HEK293 (cell line): ENCODE measurements around the gene GABPB1.

Experiments
- CTCF ChIA-PET: fragments of 350-600 bp; formaldehyde crosslinking; extraction: SDS; loops from one replicate; lab custom pipeline; 2021; ENCODE audit warnings: antibody characterized with exemption; lab: Yijun Ruan, JAX
- POLR2A ChIA-PET: fragments of 300-600 bp; formaldehyde crosslinking; extraction: SDS; loops from one replicate; lab custom pipeline; 2020; ENCODE audit warnings: antibody characterized with exemption, inconsistent platforms; lab: Yijun Ruan, JAX
- H3K27ac ChIP-seq: fragments of 200-500 bp; sonication (Bioruptor generic); 2 replicates; pipeline ENCODE4 v1.5.1; 2014; ENCODE audit warnings: low read depth, low read length, control low read depth, inconsistent platforms; ENCODE audit errors: extremely low read depth
- H3K36me3 ChIP-seq, 2 experiments: fragments of 200-500 bp in 1 of 2; sonication (Bioruptor generic) in 1 of 2; 1 replicate in 1 of 2; 2 replicates in 1 of 2; pipeline ENCODE4 v1.5.1; 2014 to 2017; ENCODE audit warnings: inconsistent platforms in 2 of 2, low read length in 2 of 2; ENCODE audit not compliant: control insufficient read depth in 2 of 2, insufficient read depth in 1 of 2
- H3K4me1 ChIP-seq: fragments of 200-500 bp; sonication (Bioruptor generic); 2 replicates; pipeline ENCODE4 v1.5.1; 2014; ENCODE audit warnings: mild to moderate bottlenecking, low read length, inconsistent platforms; ENCODE audit not compliant: control insufficient read depth, insufficient read depth
- H3K4me3 ChIP-seq: 2 replicates; pipeline ENCODE4 v1.5.1; 2011; ENCODE audit warnings: low read depth, mild to moderate bottlenecking, control low read depth, low read length, moderate library complexity
- H3K9me3 ChIP-seq: fragments of 200-500 bp; sonication (Bioruptor generic); 2 replicates; pipeline ENCODE4 v1.5.1; 2014; ENCODE audit warnings: low read depth, low read length, inconsistent platforms; ENCODE audit not compliant: control insufficient read depth, insufficient read depth
- EGR2 ChIP-seq: fragments of 450-650 bp; formaldehyde crosslinking; IDR thresholded peaks from 2 replicates; pipeline ENCODE4 v1.5.1; 2016; ENCODE audit warnings: low read depth, missing biosample characterization, missing genetic modification characterization
- HOXA7 ChIP-seq: sonication (generic); formaldehyde crosslinking; IDR thresholded peaks from 2 replicates; pipeline ENCODE4 v1.8.1; 2022; ENCODE audit warnings: missing genetic modification reagents, borderline replicate concordance
- KLF1 ChIP-seq: fragments of 450-650 bp; formaldehyde crosslinking; IDR thresholded peaks from 2 replicates; pipeline ENCODE4 v1.5.1; 2016; ENCODE audit warnings: missing biosample characterization, missing genetic modification characterization
- KLF16 ChIP-seq: fragments of 450-650 bp; formaldehyde crosslinking; IDR thresholded peaks from 2 replicates; pipeline ENCODE4 v1.5.1; 2017; ENCODE audit warnings: missing biosample characterization, missing genetic modification characterization
- RBAK ChIP-seq: fragments of 450-650 bp; formaldehyde crosslinking; IDR thresholded peaks from 2 replicates; pipeline ENCODE4 v1.5.1; 2016; ENCODE audit warnings: missing biosample characterization, missing genetic modification characterization
- SP3 ChIP-seq: fragments of 450-650 bp; formaldehyde crosslinking; IDR thresholded peaks from 2 replicates; pipeline ENCODE4 v1.5.1; 2016; ENCODE audit warnings: missing biosample characterization, missing genetic modification characterization
- TRIM28 ChIP-seq: IDR thresholded peaks from 2 replicates; pipeline ENCODE4 v1.6.1; 2011; ENCODE audit warnings: low read length, control low read depth, borderline replicate concordance
- ZBTB20 ChIP-seq: fragments of 450-650 bp; formaldehyde crosslinking; IDR thresholded peaks from 2 replicates; pipeline ENCODE4 v1.5.1; 2016; ENCODE audit warnings: missing biosample characterization, missing genetic modification characterization
- ZFP37 ChIP-seq: fragments of 450-650 bp; formaldehyde crosslinking; IDR thresholded peaks from 2 replicates; pipeline ENCODE4 v1.5.1; 2016; ENCODE audit warnings: missing biosample characterization, missing genetic modification characterization
- ZNF10 ChIP-seq: fragments of 450-650 bp; formaldehyde crosslinking; IDR thresholded peaks from 2 replicates; pipeline ENCODE4 v1.5.1; 2017; ENCODE audit warnings: missing biosample characterization, missing genetic modification characterization
- ZNF121 ChIP-seq: fragments of 450-650 bp; formaldehyde crosslinking; IDR thresholded peaks from 2 replicates; pipeline ENCODE4 v1.5.1; 2016; ENCODE audit warnings: missing biosample characterization, missing genetic modification characterization
- ZNF133 ChIP-seq: fragments of 450-650 bp; formaldehyde crosslinking; IDR thresholded peaks from 2 replicates; pipeline ENCODE4 v1.5.1; 2016; ENCODE audit warnings: missing biosample characterization, missing genetic modification characterization
- ZNF16 ChIP-seq: fragments of 450-650 bp; formaldehyde crosslinking; IDR thresholded peaks from 2 replicates; pipeline ENCODE4 v1.5.1; 2016; ENCODE audit warnings: low read depth, missing biosample characterization, missing genetic modification characterization
- ZNF174 ChIP-seq: fragments of 450-650 bp; formaldehyde crosslinking; IDR thresholded peaks from 2 replicates; pipeline ENCODE4 v1.5.0; 2017; ENCODE audit warnings: missing biosample characterization, mild to moderate bottlenecking, missing genetic modification characterization
- ZNF223 ChIP-seq: fragments of 450-650 bp; formaldehyde crosslinking; IDR thresholded peaks from 2 replicates; pipeline ENCODE4 v1.5.1; 2016; ENCODE audit warnings: missing biosample characterization, missing genetic modification characterization
- ZNF324 ChIP-seq: fragments of 450-650 bp; formaldehyde crosslinking; IDR thresholded peaks from 2 replicates; pipeline ENCODE4 v1.5.1; 2016; ENCODE audit warnings: missing biosample characterization, missing genetic modification characterization
- ZNF404 ChIP-seq: fragments of 450-650 bp; formaldehyde crosslinking; IDR thresholded peaks from 2 replicates; pipeline ENCODE4 v1.5.1; 2017; ENCODE audit warnings: missing biosample characterization, missing genetic modification characterization
- ZNF48 ChIP-seq: fragments of 450-650 bp; formaldehyde crosslinking; IDR thresholded peaks from 2 replicates; pipeline ENCODE4 v1.5.1; 2016; ENCODE audit warnings: missing biosample characterization, missing genetic modification characterization
- ZNF529 ChIP-seq: fragments of 450-650 bp; formaldehyde crosslinking; IDR thresholded peaks from 2 replicates; pipeline ENCODE4 v1.5.1; 2017; ENCODE audit warnings: missing genetic modification characterization, missing biosample characterization; ENCODE audit not compliant: insufficient replicate concordance
- ZNF555 ChIP-seq: fragments of 450-650 bp; formaldehyde crosslinking; conservative IDR thresholded peaks from 2 replicates; pipeline ENCODE4 v1.5.1; 2017; ENCODE audit warnings: missing biosample characterization, mild to moderate bottlenecking, missing genetic modification characterization, inconsistent platforms
- ZNF558 ChIP-seq: fragments of 450-650 bp; formaldehyde crosslinking; IDR thresholded peaks from 2 replicates; pipeline ENCODE4 v1.5.1; 2016; ENCODE audit warnings: missing biosample characterization, missing genetic modification characterization
- ZNF660 ChIP-seq: fragments of 450-650 bp; IDR thresholded peaks from 2 replicates; pipeline ENCODE4 v1.5.1; 2018; ENCODE audit warnings: missing biosample characterization, mild to moderate bottlenecking, missing genetic modification characterization
- ZNF791 ChIP-seq: fragments of 450-650 bp; formaldehyde crosslinking; IDR thresholded peaks from 2 replicates; pipeline ENCODE4 v1.5.1; 2016; ENCODE audit warnings: missing biosample characterization, missing genetic modification characterization
- ZSCAN23 ChIP-seq: fragments of 450-650 bp; formaldehyde crosslinking; IDR thresholded peaks from 2 replicates; pipeline ENCODE4 v1.5.1; 2016; ENCODE audit warnings: missing biosample characterization, missing genetic modification characterization

Gene GABPB1

DNA sequence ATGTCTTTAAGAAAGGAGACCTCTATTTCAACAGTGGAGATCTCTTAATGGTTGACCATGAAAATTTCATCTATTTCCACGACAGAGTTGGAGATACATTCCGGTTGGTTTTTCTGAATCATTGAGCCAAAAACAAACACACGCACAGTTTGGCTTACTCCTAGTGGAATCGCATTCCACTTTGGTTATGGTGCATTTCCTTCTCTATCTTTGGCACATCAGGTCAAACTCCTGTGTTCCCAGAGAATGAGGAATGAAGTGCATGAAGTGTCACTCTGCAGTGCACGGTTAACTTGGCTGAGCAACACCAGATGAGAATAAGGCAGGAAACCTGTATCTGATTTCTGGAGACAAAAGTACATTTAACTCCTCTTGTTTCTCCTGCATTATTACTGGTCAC, 127.9 kb downstream of the GABPB1 start:
- Histone ChIP-seq H3K9me3 (no peaks in the 10 kb centered on the region), H3K4me3 (no peak overlapping the region), H3K36me3 (peaks cover 0 to 8% of the 10 kb centered on the region in 2 experiments; a peak in 1 of 3 replicates), H3K27ac (no peak overlapping the region), H3K4me1 (no peaks in the 10 kb centered on the region)
- ChIA-PET CTCF (no interaction called here), POLR2A (no interaction called here)
- TF ChIP-seq ZNF558 (tag by site-specific recombination): no peak
- TF ChIP-seq EGR2: no peak
- TF ChIP-seq RBAK: no peak
- no peak for TF ChIP-seq SP3 (tag by site-specific recombination)
- no peak for TF ChIP-seq KLF1 (tag by site-specific recombination)
- no peak for TF ChIP-seq HOXA7
- no peak for TF ChIP-seq ZNF529 (tag by site-specific recombination)
- TF ChIP-seq ZNF16 (tag by site-specific recombination): no peak
- TF ChIP-seq ZNF555: no peak

DNA sequence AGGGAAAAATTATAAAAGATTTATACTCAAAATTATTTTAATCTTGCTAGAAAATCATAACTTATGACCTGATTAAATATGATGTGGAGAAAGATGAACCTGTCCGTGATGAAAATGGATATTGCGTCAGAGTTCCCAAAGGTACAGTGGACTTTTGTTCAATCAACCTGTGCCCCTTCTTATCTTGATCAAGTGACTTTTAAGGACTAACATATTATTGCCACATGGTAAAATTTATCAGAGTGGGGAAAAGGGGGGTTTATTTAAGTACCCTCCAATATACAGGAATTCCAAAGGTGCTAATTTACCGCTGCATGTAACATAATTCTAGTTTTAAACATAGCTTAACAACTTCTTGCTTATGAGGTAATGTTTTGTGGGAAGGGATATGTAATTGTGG, 129.1 kb downstream of the GABPB1 start:
- CTCF ChIA-PET: interaction anchor here (0.7 kb wide), 1 partner anchor 52 kb away, joined by 4 read pairs; no protein-coding TSS in a partner anchor
- POLR2A ChIA-PET: no interaction called here
- Histone ChIP-seq H3K4me1 (no peaks in the 10 kb centered on the region), H3K4me3 (no peak overlapping the region), H3K27ac (no peak overlapping the region), H3K9me3 (no peaks in the 10 kb centered on the region), H3K36me3 (peaks cover 0 to 8% of the 10 kb centered on the region in 2 experiments; a peak in 1 of 3 replicates)
- TF ChIP-seq ZNF133 (tag by site-specific recombination): no peak
- no peak for TF ChIP-seq KLF16 (tag by site-specific recombination)
- no peak for TF ChIP-seq ZNF791 (tag by site-specific recombination)
- no peak for TF ChIP-seq ZNF660
- no peak for TF ChIP-seq ZNF121 (tag by site-specific recombination)
- no peak for TF ChIP-seq ZNF48 (tag by site-specific recombination)
- TF ChIP-seq ZNF404 (tag by site-specific recombination): no peak
- no peak for TF ChIP-seq ZFP37 (tag by site-specific recombination)
- TF ChIP-seq ZNF10 (tag by site-specific recombination): no peak
- TF ChIP-seq TRIM28: no peak
- no peak for TF ChIP-seq ZNF174 (tag by site-specific recombination)
- TF ChIP-seq ZNF223 (tag by site-specific recombination): no peak
- TF ChIP-seq ZNF324 (tag by site-specific recombination): no peak
- TF ChIP-seq ZSCAN23 (tag by site-specific recombination): no peak
- TF ChIP-seq ZBTB20 (tag by site-specific recombination): no peak
